ENCODE data around the gene LZTR1.

- TF ChIP-seq YY1 (IDR thresholded peaks at IDR 0.05; ENCODE audit: low read depth) (no peak), EP300 (IDR thresholded peaks at IDR 0.05; ENCODE audit: borderline replicate concordance) (no peak)
These were observed 28.8 kb upstream of the LZTR1 start for GRCh38 chr22:20953342-20953608.
